GM10248 (cell line): ENCODE data around the gene MYL5.

Experiments
- CTCF ChIA-PET: fragments of 300-600 bp; sonication (Branson Sonifier 250); formaldehyde crosslinking; extraction: SDS; loops from one replicate; lab custom pipeline; 2021; ENCODE audit warnings: antibody characterized with exemption; lab: Yijun Ruan, JAX
- POLR2A ChIA-PET: fragments of 350-650 bp; sonication (Branson Sonifier 250); formaldehyde crosslinking; extraction: SDS; loops from one replicate; lab custom pipeline; 2020; ENCODE audit warnings: antibody characterized with exemption; lab: Yijun Ruan, JAX
- DNase-seq: peaks from one replicate; pipeline ENCODE4 v3.0.0; 2012; ENCODE audit errors: extremely low spot score
- CTCF ChIP-seq: IDR thresholded peaks from 2 replicates; pipeline ENCODE4 v1.5.1; 2012; ENCODE audit warnings: mild to moderate bottlenecking, low read depth; ENCODE audit errors: extremely low read depth, missing control alignments, control extremely low read depth

MYL5 gene

GRCh38 chr4:680928-681645 is 6.7 kb downstream of the MYL5 start:
- ChIA-PET POLR2A (no interaction called here), CTCF (interaction anchor here (1.2 kb wide), 1 partner anchor 60 kb away, joined by 4 read pairs; no protein-coding TSS in a partner anchor)
- TF ChIP-seq CTCF: no peak
- peak; percentile 81 for DNase-seq

DNA sequence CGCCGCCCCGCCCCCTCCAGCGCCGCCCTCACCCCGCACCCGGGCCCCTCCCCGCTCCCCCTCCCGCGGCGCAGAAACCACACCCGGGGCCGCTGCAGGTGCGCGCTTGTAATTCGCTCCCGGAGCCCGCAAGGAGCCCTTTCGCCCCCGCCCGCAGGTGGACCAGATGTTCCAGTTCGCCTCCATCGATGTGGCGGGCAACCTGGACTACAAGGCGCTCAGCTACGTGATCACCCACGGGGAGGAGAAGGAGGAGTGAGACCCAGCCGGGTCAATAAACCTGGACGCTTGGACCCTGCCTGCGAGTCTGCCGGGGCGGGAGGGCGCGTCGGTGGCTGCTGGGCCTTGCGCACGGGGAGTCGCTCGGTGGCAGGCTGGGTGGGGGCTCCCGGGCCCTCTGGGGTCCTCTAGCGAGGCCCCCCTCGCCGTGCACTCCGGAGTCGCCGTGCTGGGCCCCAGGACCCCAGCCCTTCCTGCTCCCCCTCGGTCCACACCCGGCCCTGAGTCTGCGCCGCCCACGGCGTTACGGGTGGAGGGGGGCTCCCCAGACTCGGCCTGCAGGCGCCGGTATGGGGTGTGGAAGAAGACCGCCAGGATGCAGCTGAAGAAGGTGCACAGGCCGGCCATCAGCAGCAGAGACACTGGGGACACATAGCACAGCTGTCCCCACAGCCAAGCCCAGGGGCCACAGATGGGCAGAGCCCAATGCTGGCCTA is 7.6 kb downstream of the MYL5 start:
- CTCF ChIA-PET: interaction anchor here (1.2 kb wide), 1 partner anchor 59 kb away, joined by 4 read pairs; no protein-coding TSS in a partner anchor
- POLR2A ChIA-PET: no interaction called here
- TF ChIP-seq CTCF: no peak
- DNase-seq: peak; percentile 73

DNA sequence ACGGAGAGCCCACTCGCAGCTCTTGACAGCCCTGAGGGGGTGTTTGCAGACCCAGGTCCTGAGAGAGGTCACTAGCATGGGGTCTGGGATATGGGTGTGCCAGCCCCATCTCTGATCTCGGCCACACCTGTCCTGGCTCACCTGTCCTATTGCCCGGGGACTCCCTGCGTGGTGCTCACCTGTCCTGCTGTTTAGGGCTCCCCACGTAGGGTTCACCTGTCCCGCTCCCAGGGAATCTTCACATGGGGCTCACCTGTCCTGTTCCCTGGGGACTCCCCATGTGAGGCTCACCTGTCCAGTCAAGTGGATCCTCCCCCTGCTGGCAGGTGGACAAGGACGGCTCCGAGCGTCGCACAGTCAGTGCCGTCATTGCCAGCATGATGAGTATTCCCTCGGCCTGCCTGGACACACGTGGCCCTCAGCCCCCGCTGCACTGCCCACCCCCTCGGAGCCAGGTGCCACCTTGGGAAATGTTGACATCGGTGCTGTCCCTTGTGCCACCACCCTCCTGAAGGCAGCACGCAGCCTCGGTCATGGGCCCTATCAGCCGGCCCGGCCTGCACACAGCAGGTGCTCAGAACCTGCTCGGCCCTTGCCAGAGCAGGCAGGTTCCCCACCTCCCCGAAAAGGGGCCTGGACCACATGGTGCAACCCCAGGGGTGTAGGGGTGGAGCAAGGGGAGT is 8.3 kb downstream of the MYL5 start:
- POLR2A ChIA-PET: no interaction called here
- CTCF ChIA-PET: no interaction called here
- DNase-seq: no peak
- TF ChIP-seq CTCF: no peak

- DNase-seq: no peak
- CTCF ChIA-PET: interaction anchor here (0.6 to 3.1 kb wide), 6 partner anchors 9 to 99 kb away, joined by 3 to 15 read pairs (median 3); partner anchors contain the start of genes ATP5ME and MYL5
- POLR2A ChIA-PET: no interaction called here
- TF ChIP-seq CTCF: no peak
Measured at GRCh38 chr4:683247-683897, 9.0 kb downstream of the MYL5 start.

- DNase-seq: peak; percentile 69
- ChIA-PET POLR2A (no interaction called here), CTCF (interaction anchor here (0.6 to 3.1 kb wide), 7 partner anchors 9 to 98 kb away, joined by 3 to 15 read pairs (median 3); partner anchors contain the start of genes ATP5ME and MYL5)
- TF ChIP-seq CTCF: peak; percentile 83
Measured at GRCh38 chr4:683982-684622, 9.8 kb downstream of the MYL5 start.
